Esophagus squamous epithelium (tissue), 5 donors: ENCODE results near the gene SH3PXD2B. TPM values are rescaled to one million over a fixed set of nuclear protein-coding genes. Genes with fewer than 3 reads are reported as not detected.

Source experiments
- DNase-seq: peaks from one replicate; lab custom pipeline; 2025; lab: John Stamatoyannopoulos, UW
- H3K27ac ChIP-seq, 4 donors: fragments of 200-600 bp; sonication (generic); one replicate each; pipeline ENCODE4 v1.5.1; 2016 to 2019; ENCODE audit warnings: mild to moderate bottlenecking in 1 of 4
- H3K27me3 ChIP-seq, 4 donors: fragments of 200-600 bp; sonication (generic); 1 replicate in 3 of 4; 2 replicates in 1 of 4; pipeline versions ENCODE4 v1.5.1 to v1.6.0; 2017 to 2021; ENCODE audit warnings: antibody characterized with exemption in 1 of 4
- H3K36me3 ChIP-seq, 3 donors: fragments of 200-600 bp; sonication (generic); one replicate each; pipeline ENCODE4 v1.5.1; 2016 to 2019
- H3K4me1 ChIP-seq, 3 donors: fragments of 200-600 bp; sonication (generic); one replicate each; pipeline ENCODE4 v1.5.1; 2017 to 2019
- H3K4me3 ChIP-seq, 4 donors: fragments of 200-600 bp; sonication (generic); 1 replicate in 3 of 4; 2 replicates in 1 of 4; pipeline ENCODE4 v1.5.1; 2016 to 2019; ENCODE audit warnings: mild to moderate bottlenecking in 2 of 4, moderate library complexity in 1 of 4
- H3K9me3 ChIP-seq, 3 donors: fragments of 200-600 bp; sonication (generic); one replicate each; pipeline ENCODE4 v1.5.1; 2016 to 2019
- POLR2A ChIP-seq, 4 donors: fragments of 450-650 bp; IDR thresholded peaks; one replicate each; pipeline ENCODE4 v1.6.1; 2017; ENCODE audit warnings: antibody characterized with exemption in 4 of 4, mild to moderate bottlenecking in 4 of 4, moderate library complexity in 3 of 4
- WGBS, 2 donors: methylation state at CpG; one replicate each; pipeline ENCODE4 v1.1.5; 2018; 5-methylcytosine and 5-hydroxymethylcytosine counted together
- intact Hi-C: fragments of 100-400 bp; cut with DNase I; formaldehyde crosslinking; loops from one replicate; pipeline ENCODE4 v1.15.0; 2022
- total RNA-seq, 4 donors: library from RNA; depleted of rRNA; stranded (reverse); fragments of >200 nt; gene quantifications; one replicate each; pipeline ENCODE4 v1.1.0, GENCODE V29; 2016
- TF ChIP-seq, protein P1 (sequence below), 6 experiments: fragments of 450-650 bp in 4 of 6; fragments of 200-600 bp in 2 of 6; sonication (generic) in 2 of 6; IDR thresholded peaks; one replicate each; pipeline ENCODE4 v1.5.1; 2016 to 2019; ENCODE audit warnings: antibody characterized with exemption in 6 of 6, mild to moderate bottlenecking in 4 of 6, moderate library complexity in 4 of 6
- donor health status: DM: yes; HTN: yes; CAD: no.

The SH3PXD2B gene
- total RNA-seq, 4 donors from 2014 or later, result 7.1 to 22.1 (median 13.8) TPM

DNA sequence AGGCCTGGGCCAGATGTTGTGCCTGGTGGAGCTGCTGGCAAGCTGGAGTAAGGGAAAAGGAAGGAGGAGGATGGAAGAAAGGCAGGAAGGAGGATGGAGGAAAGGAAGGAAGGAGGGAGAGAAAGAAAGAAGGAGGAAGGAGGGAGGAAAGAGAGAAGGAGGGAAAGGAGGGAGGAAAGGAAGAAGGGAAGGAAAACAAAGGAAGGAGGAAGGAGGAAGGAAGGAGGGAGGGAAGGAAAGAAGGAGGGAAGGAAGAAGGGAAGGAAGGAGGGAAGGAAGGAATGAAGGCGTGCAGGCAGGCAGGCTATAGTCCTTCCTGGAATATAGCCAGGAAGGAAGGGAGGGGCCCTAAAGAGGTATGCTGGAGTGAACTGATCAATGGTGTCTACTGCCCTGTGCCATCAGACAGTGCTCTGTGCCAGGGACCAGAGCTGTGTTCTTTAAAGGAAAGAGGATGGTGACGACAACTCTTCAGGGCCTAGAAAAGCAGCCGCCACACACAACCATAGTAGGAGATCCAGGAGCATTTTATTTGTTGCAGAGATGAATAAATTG, 109.4 kb downstream of the SH3PXD2B start:
- WGBS, 2 donors, result 57 to 81% methylated on average over 3 of the region's 3 CpGs
- Histone ChIP-seq H3K27me3 (no peaks in the 10 kb centered on the region), H3K4me1 (no peaks in the 10 kb centered on the region), H3K4me3 (no peak overlapping the region), H3K9me3 (no peaks in the 10 kb centered on the region), H3K36me3 (peaks cover 13 to 98% (median 25%) of the 10 kb centered on the region in 3 donors), H3K27ac (no peak overlapping the region)
- intact Hi-C loops, result no loop called here
- TF ChIP-seq, protein P1, sequence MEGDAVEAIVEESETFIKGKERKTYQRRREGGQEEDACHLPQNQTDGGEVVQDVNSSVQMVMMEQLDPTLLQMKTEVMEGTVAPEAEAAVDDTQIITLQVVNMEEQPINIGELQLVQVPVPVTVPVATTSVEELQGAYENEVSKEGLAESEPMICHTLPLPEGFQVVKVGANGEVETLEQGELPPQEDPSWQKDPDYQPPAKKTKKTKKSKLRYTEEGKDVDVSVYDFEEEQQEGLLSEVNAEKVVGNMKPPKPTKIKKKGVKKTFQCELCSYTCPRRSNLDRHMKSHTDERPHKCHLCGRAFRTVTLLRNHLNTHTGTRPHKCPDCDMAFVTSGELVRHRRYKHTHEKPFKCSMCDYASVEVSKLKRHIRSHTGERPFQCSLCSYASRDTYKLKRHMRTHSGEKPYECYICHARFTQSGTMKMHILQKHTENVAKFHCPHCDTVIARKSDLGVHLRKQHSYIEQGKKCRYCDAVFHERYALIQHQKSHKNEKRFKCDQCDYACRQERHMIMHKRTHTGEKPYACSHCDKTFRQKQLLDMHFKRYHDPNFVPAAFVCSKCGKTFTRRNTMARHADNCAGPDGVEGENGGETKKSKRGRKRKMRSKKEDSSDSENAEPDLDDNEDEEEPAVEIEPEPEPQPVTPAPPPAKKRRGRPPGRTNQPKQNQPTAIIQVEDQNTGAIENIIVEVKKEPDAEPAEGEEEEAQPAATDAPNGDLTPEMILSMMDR (IDR thresholded peaks at IDR 0.05), result no peak
- no peak for TF ChIP-seq POLR2A (IDR thresholded peaks at IDR 0.05)
- no peak for DNase-seq

DNA sequence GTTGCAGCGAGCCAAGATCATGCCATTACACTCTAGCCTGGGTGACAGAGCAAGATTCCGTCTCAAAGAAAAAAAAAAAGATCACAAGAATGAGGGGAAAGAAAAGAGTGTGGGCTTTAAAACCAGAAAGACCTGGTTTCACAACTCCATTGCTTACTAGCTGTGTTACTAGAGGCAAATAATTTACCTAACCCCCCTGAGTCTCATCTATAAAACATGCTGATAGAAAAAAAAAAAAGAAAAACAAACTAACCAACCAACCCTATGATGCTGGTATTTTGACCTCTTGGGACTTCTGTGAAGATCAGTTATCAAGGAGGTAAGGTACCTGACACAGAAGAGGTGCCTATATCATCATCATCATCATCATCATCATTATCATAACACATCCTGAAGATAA, 110.6 kb downstream of the SH3PXD2B start:
- WGBS, 2 donors, result 83 to 90% methylated on average over 2 of the region's 2 CpGs
- H3K27ac ChIP-seq, result no peak overlapping the region
- H3K36me3 ChIP-seq, result peaks cover 5 to 98% (median 31%) of the 10 kb centered on the region in 3 donors
- TF ChIP-seq, protein P1 (IDR thresholded peaks at IDR 0.05), result no peak
- no peak for TF ChIP-seq POLR2A (IDR thresholded peaks at IDR 0.05)
- intact Hi-C loops, result no loop called here
- no peak overlapping the region for H3K4me3 ChIP-seq
- no peak for DNase-seq
- no peaks in the 10 kb centered on the region for H3K9me3 ChIP-seq
- H3K4me1 ChIP-seq, result peaks cover 0 to 6% (median 0%) of the 10 kb centered on the region in 3 donors
- no peaks in the 10 kb centered on the region for H3K27me3 ChIP-seq

DNA sequence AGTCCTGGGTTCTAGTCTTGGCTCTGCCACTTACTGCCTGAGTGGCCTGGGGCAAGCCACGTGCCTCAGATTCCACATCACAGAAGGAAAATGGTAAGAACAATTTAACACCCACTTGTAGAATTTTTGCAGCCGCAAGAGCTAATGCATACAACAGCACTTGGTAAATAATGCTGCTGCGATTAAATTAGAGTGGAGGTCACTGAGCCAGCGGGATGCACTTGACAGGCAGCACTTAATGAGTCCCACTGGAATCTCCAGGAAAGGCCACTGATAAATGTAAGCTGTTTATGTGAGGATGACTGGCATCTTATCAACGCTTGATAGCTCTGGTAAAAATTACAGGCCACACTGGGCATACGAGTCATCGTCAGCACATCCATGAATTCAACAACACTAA, 111.4 kb downstream of the SH3PXD2B start:
- WGBS, 2 donors, result 85% methylated on average over 6 to 7 of the region's 7 CpGs
- H3K4me1 ChIP-seq, result peaks cover 0 to 6% (median 0%) of the 10 kb centered on the region in 3 donors
- H3K27ac ChIP-seq, result no peak overlapping the region
- H3K36me3 ChIP-seq, result peaks cover 5 to 98% (median 28%) of the 10 kb centered on the region in 3 donors
- no peaks in the 10 kb centered on the region for H3K9me3 ChIP-seq
- H3K4me3 ChIP-seq, result no peak overlapping the region
- no peak for DNase-seq
- TF ChIP-seq POLR2A (IDR thresholded peaks at IDR 0.05), result no peak
- TF ChIP-seq, protein P1 (IDR thresholded peaks at IDR 0.05), result no peak
- intact Hi-C loops, result no loop called here
- no peaks in the 10 kb centered on the region for H3K27me3 ChIP-seq

DNA sequence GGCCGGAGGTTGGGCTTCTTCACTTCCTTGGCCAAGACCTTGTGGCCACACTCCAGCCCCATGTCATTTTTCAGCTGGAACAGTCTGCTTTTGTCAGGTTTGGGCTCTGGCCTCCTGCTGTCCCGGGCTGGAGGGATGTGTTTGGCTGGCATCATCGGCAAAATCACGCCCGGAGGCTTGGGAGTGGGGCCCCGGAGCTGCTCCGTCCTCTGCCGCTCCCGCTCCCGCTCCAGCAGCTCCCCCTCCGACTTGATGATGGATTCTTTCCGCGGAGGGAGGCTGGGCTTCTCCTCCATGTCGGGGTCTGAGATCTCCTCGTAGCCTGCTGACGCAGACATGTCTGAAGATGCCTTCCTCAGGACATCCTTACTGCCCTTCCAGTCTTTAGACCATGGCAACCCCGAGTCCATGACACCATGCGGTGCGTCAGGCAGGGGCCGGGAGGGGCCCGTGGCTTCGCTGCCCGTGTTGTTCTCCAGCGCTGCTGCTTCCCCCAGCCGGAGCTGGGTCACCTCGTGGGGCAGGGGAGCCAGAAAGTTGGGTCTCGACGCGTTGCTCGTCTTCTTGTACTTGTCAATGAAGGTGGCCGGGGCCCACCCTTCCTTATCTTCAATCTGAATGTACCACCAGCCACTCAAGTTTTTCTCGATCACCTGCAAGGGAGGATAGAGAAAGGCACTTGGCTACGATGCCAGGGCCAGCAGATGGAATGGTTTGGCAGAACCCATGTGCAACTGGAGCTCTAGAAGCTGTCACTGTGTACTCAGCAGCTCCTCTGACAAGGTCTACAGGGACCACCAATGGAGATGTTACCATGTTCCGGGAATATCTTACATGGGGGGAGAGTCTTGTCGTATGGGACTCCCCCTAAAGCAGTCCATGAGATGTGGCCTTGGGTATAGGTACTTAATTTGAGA, 114.8 kb downstream of the SH3PXD2B start:
- no peak for TF ChIP-seq POLR2A (IDR thresholded peaks at IDR 0.05)
- TF ChIP-seq, protein P1 (IDR thresholded peaks at IDR 0.05), result no peak
- intact Hi-C loops, result no loop called here
- Histone ChIP-seq H3K27me3 (no peaks in the 10 kb centered on the region), H3K4me1 (peaks cover 0 to 15% (median 0%) of the 10 kb centered on the region in 3 donors), H3K36me3 (peaks cover 0 to 76% (median 18%) of the 10 kb centered on the region in 3 donors), H3K4me3 (no peak overlapping the region), H3K27ac (no peak overlapping the region), H3K9me3 (no peaks in the 10 kb centered on the region)
- no peak for DNase-seq
- 77 to 80% methylated on average over 6 to 31 of the region's 35 CpGs for WGBS, 2 donors
